Osteoblast (primary cell): Measurements from ENCODE around the gene SH3RF2. TPM values are rescaled to one million over a fixed set of nuclear protein-coding genes. Genes with fewer than 3 reads are reported as not detected.

Experiments used
- DNase-seq: peaks from one replicate; pipeline ENCODE4 v3.0.0; 2011; ENCODE audit warnings: low spot score, mixed read lengths; ENCODE audit not compliant: insufficient read length; ENCODE audit errors: missing footprints
- H2AFZ ChIP-seq: 2 replicates; pipeline ENCODE4 v1.6.0; 2011; ENCODE audit warnings: mild to moderate bottlenecking, low read length
- H3K27ac ChIP-seq: 2 replicates; pipeline ENCODE4 v1.5.1; 2011; ENCODE audit warnings: mild to moderate bottlenecking, low read depth, low read length, moderate library complexity
- H3K27me3 ChIP-seq: 2 replicates; pipeline ENCODE4 v1.6.0; 2012; ENCODE audit warnings: mild to moderate bottlenecking, control low read depth, inconsistent platforms, low read length, moderate library complexity; ENCODE audit not compliant: insufficient read depth
- H3K36me3 ChIP-seq: 2 replicates; pipeline ENCODE4 v1.5.1; 2011; ENCODE audit warnings: mild to moderate bottlenecking, low read length, control low read depth, moderate library complexity; ENCODE audit not compliant: insufficient read depth
- H3K4me1 ChIP-seq: 2 replicates; pipeline ENCODE4 v1.5.1; 2011; ENCODE audit warnings: mild to moderate bottlenecking, low read length, control low read depth, moderate library complexity; ENCODE audit not compliant: insufficient read depth
- H3K4me2 ChIP-seq: 2 replicates; pipeline ENCODE4 v1.6.0; 2011; ENCODE audit warnings: mild to moderate bottlenecking, low read length; ENCODE audit not compliant: insufficient read depth
- H3K4me3 ChIP-seq: fragments of 200-600 bp; sonication (generic); 3 replicates; pipeline ENCODE4 v1.5.1; 2012; ENCODE audit warnings: mild to moderate bottlenecking, low read length, inconsistent platforms; ENCODE audit not compliant: insufficient read depth
- H3K79me2 ChIP-seq: 2 replicates; pipeline ENCODE4 v1.6.0; 2012; ENCODE audit warnings: mild to moderate bottlenecking, low read length, control low read depth, inconsistent platforms; ENCODE audit not compliant: insufficient read depth
- H3K9me3 ChIP-seq: 2 replicates; pipeline ENCODE4 v1.5.1; 2011; ENCODE audit warnings: low read depth, low read length, control low read depth
- H4K20me1 ChIP-seq: 2 replicates; pipeline ENCODE4 v1.6.0; 2012; ENCODE audit warnings: mild to moderate bottlenecking, low read length, control low read depth; ENCODE audit not compliant: insufficient read depth
- total RNA-seq: library from RNA; depleted of rRNA; stranded (reverse); fragments of >200 nt; gene quantifications from 2 replicates; pipeline ENCODE4 v1.2.3, GENCODE V29; 2012
- TF ChIP-seq, protein P1 (sequence below): IDR thresholded peaks from 2 replicates; pipeline ENCODE4 v1.5.1; 2011; ENCODE audit warnings: mild to moderate bottlenecking, low read depth, low read length, moderate library complexity; ENCODE audit errors: extremely low read depth

SH3RF2 gene, protein sequence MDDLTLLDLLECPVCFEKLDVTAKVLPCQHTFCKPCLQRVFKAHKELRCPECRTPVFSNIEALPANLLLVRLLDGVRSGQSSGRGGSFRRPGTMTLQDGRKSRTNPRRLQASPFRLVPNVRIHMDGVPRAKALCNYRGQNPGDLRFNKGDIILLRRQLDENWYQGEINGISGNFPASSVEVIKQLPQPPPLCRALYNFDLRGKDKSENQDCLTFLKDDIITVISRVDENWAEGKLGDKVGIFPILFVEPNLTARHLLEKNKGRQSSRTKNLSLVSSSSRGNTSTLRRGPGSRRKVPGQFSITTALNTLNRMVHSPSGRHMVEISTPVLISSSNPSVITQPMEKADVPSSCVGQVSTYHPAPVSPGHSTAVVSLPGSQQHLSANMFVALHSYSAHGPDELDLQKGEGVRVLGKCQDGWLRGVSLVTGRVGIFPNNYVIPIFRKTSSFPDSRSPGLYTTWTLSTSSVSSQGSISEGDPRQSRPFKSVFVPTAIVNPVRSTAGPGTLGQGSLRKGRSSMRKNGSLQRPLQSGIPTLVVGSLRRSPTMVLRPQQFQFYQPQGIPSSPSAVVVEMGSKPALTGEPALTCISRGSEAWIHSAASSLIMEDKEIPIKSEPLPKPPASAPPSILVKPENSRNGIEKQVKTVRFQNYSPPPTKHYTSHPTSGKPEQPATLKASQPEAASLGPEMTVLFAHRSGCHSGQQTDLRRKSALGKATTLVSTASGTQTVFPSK
- total RNA-seq = 2.9 and 4.0 TPM in 2 replicates

DNA sequence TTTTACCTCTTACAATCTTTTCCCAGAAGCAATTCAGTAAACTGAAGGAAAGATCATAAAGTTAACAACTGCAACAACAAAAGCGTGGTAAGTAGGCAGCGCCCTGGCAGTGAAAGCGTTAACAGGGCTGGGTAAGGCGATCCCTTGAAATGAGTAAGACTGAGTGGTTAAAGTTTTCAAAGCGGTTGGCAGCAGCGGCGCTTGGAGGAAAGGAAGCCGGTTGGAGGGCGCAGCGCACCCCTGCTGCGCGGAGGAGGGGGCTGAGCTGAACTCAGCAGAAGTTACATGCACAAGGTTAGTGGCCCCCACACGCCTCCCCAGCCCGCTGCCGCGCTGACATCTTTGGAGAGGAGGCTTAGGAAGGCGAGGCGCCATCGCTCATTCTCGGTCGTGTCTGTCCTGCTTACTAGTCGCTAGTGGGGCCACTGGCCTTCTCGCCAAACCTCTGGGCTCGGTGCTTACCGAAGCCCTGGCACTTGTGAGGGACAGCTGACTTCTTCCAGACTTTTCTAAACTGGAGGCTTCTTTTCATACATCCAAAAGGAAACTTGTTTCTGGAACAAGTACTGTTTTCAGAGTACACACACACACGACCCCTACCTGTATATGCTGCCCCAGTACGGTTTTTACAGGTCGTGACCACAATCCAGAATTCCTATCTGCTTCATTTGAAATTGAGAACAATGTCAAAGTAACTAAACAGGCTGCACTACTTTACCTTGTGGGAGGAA is at the start of gene SH3RF2:
Gene SH3RF2, plus strand, starts transcription at position 178 of the 731 bp plus-strand sequence. CDS start 1,351 bp downstream, outside the sequence.
- no peaks in the 10 kb centered on the region for H3K36me3 ChIP-seq
- peak within 1 kb of the TSS; percentile 82 for H3K4me3 ChIP-seq
- H4K20me1 ChIP-seq = no peaks in the 10 kb centered on the region
- peak within 1 kb of the TSS; percentile 92 for H3K4me2 ChIP-seq
- DNase-seq = peak; percentile 82
- H3K27me3 ChIP-seq = no peaks in the 10 kb centered on the region
- TF ChIP-seq, protein P1, sequence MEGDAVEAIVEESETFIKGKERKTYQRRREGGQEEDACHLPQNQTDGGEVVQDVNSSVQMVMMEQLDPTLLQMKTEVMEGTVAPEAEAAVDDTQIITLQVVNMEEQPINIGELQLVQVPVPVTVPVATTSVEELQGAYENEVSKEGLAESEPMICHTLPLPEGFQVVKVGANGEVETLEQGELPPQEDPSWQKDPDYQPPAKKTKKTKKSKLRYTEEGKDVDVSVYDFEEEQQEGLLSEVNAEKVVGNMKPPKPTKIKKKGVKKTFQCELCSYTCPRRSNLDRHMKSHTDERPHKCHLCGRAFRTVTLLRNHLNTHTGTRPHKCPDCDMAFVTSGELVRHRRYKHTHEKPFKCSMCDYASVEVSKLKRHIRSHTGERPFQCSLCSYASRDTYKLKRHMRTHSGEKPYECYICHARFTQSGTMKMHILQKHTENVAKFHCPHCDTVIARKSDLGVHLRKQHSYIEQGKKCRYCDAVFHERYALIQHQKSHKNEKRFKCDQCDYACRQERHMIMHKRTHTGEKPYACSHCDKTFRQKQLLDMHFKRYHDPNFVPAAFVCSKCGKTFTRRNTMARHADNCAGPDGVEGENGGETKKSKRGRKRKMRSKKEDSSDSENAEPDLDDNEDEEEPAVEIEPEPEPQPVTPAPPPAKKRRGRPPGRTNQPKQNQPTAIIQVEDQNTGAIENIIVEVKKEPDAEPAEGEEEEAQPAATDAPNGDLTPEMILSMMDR = no peak
- H3K79me2 ChIP-seq = no peaks in the 10 kb centered on the region
- H3K4me1 ChIP-seq = peaks cover 38% of the 10 kb centered on the region
- H3K27ac ChIP-seq = peak within 1 kb of the TSS; percentile 49
- H3K9me3 ChIP-seq = no peaks in the 10 kb centered on the region
- peak within 1 kb of the TSS; percentile 94 for H2AFZ ChIP-seq

DNA sequence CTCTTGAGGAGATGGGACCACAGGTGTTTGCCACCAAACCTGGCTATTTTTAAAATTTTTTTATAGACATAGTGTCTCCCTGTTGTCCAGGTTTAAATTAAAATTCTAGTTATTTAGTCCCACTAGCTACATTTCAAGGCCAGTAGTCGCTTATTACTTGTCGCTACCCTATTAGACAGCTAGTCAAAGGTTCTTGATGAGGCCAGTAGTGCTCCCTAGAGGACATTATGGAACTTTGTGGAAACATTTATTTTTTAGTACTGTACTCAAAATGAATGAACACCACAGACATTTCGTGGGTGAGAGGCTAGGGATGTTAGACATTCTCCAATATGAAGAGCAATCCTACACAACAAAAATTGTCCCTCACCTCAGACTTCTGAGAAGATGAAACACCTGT is 49.2 kb upstream of the SH3RF2 start:
- Histone ChIP-seq H2AFZ (no peak overlapping the region), H3K4me3 (no peak overlapping the region), H3K27me3 (no peaks in the 10 kb centered on the region), H3K36me3 (no peaks in the 10 kb centered on the region), H3K9me3 (no peaks in the 10 kb centered on the region), H3K4me1 (no peaks in the 10 kb centered on the region), H4K20me1 (no peaks in the 10 kb centered on the region), H3K79me2 (no peaks in the 10 kb centered on the region), H3K27ac (no peak overlapping the region), H3K4me2 (no peak overlapping the region)
- no peak for DNase-seq
- TF ChIP-seq, protein P1 = no peak

DNA sequence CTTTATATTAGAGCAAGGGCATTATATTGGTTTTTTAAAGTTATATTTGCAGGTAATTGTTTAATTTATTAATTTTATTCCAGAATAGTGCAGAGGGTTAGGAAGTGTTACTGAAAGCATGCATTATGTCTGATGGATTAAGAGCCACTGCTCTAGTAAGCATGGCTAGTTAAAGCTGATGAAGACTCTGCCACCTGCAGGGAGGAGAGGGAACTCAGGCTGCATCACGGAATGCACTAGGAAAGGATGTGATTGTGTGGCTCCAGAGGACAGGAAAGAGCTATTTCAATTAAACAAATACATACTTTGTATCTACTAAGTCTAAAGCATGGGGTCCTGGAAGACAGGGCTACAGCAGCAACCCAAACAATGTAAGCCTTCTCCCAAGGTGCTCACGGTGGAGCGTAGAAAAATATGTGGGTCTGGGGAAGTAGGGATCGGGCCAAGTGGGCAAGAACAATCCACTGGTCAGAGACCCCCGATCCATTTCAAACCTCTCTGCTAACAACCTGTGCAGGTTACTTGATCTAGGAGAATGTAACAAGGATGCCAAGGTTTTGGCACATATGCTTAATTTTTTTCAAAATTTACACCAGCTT is 48.3 kb upstream of the SH3RF2 start:
- H3K4me3 ChIP-seq = no peak overlapping the region
- H3K27ac ChIP-seq = no peak overlapping the region
- no peak overlapping the region for H2AFZ ChIP-seq
- H3K4me1 ChIP-seq = no peaks in the 10 kb centered on the region
- TF ChIP-seq, protein P1 = peak; percentile 85
- no peaks in the 10 kb centered on the region for H3K9me3 ChIP-seq
- no peaks in the 10 kb centered on the region for H3K36me3 ChIP-seq
- H3K79me2 ChIP-seq = no peaks in the 10 kb centered on the region
- no peaks in the 10 kb centered on the region for H3K27me3 ChIP-seq
- H3K4me2 ChIP-seq = no peak overlapping the region
- DNase-seq = peak; percentile 85
- no peaks in the 10 kb centered on the region for H4K20me1 ChIP-seq
